ENCODE results near the gene TTC7B.

TTC7B gene

GRCh38 chr14:90641168-90641567 is 175.1 kb downstream of the TTC7B start:
- no peak for DNase-seq

- DNase-seq, result no peak
These were observed 176.6 kb downstream of the TTC7B start for GRCh38 chr14:90639641-90640040.

- peak; percentile 6 for DNase-seq
These were observed 183.4 kb downstream of the TTC7B start for GRCh38 chr14:90632871-90633270.

GRCh38 chr14:90632451-90632850 is 183.8 kb downstream of the TTC7B start:
- DNase-seq, result no peak

- no peak for DNase-seq
These were observed 185.9 kb downstream of the TTC7B start for GRCh38 chr14:90630171-90630806.

- no peak for DNase-seq
These were observed 186.8 kb downstream of the TTC7B start for GRCh38 chr14:90629471-90629870.

- no peak for DNase-seq
These were observed 187.4 kb downstream of the TTC7B start for GRCh38 chr14:90628825-90629224.

GRCh38 chr14:90627478-90627877 is 188.8 kb downstream of the TTC7B start:
- no peak for DNase-seq

GRCh38 chr14:90626550-90626949 is 189.7 kb downstream of the TTC7B start:
- no peak for DNase-seq

- DNase-seq, result no peak
These were observed 190.8 kb downstream of the TTC7B start for GRCh38 chr14:90625445-90625844.

- no peak for DNase-seq
These were observed 191.4 kb downstream of the TTC7B start for GRCh38 chr14:90624732-90625400.

- no peak for DNase-seq
These were observed 192.0 kb downstream of the TTC7B start for GRCh38 chr14:90624227-90624626.

GRCh38 chr14:90621201-90621600 is 195.0 kb downstream of the TTC7B start:
- DNase-seq, result no peak

- no peak for DNase-seq
These were observed 195.6 kb downstream of the TTC7B start for GRCh38 chr14:90620568-90621077.

GRCh38 chr14:90619911-90620310 is 196.3 kb downstream of the TTC7B start:
- DNase-seq, result no peak

- no peak for DNase-seq
These were observed 198.3 kb downstream of the TTC7B start for GRCh38 chr14:90617961-90618360.

- no peak for DNase-seq
These were observed 199.3 kb downstream of the TTC7B start for GRCh38 chr14:90616881-90617280.

GRCh38 chr14:90616313-90616712 is 199.9 kb downstream of the TTC7B start:
- DNase-seq, result no peak

GRCh38 chr14:90615517-90616060 is 200.6 kb downstream of the TTC7B start:
- no peak for DNase-seq

GRCh38 chr14:90614696-90615516 is 201.3 kb downstream of the TTC7B start:
- no peak for DNase-seq

- DNase-seq, result no peak
These were observed 202.2 kb downstream of the TTC7B start for GRCh38 chr14:90613997-90614396.

- DNase-seq, result no peak
These were observed 202.8 kb downstream of the TTC7B start for GRCh38 chr14:90613453-90613852.

GRCh38 chr14:90612801-90613200 is 203.4 kb downstream of the TTC7B start:
- no peak for DNase-seq

All from activated CD4-positive, alpha-beta T cell treated with anti-CD3 and anti-CD28 coated beads, Interleukin-2, Interleukin-6, amounts not matched to agents 100 ng/mL and 50 ng/mL, durations not matched to agents 16 hours and 8 hours (primary cell).